ENCODE data around the gene GNG4. TPM values are rescaled to one million over a fixed set of nuclear protein-coding genes. Genes with fewer than 3 reads are reported as not detected.
A peak's percentile ranks its signal among the peaks of the same experiment; 100 is the strongest.

Gene GNG4
- total RNA-seq, 1 donor from 2014 or later = 3.8 TPM

DNA sequence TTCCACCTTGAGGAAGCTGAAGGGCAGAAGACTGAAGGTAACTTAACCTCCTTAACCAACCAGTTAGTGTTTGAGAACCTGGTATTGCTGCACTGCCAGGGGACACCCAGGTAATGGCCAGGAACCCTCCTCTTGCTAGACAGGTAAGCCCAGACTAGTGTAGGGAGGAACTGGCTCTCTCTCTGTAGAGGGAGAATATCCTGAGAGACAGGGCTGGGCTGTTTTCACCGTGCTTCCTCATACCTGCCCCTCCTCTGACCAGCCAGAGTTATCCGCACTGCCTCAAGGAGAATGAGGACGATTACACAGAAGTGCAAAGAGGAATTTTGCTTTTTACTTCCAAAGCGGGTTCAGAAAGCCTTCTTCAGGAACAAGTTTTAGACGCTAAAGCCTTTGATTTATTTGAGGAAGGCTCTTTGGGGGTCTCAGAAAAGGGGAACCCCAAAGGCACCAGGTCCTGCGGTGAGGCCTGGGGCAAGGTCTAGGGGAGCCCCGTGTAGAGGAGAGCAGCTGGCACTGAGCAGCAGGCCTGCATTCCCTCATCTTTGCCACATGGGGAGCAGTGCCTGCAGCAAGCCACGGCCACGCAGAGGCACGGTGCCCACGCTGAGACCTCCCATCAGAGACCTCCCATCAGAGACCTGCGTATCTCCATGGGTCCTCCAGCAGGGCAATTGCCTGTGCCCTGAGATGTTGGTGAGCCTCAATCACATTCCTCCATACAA lies 13.5 kb downstream of the GNG4 start:
- Mint-ChIP-seq H3K27ac (ENCODE audit: unreplicated experiment) (no peak overlapping the region), H3K27me3 (ENCODE audit: low read depth, unreplicated experiment) (peaks cover 12% of the 10 kb centered on the region), H3K36me3 (ENCODE audit: low read depth, unreplicated experiment) (no peaks in the 10 kb centered on the region), H3K9me3 (ENCODE audit: unreplicated experiment) (no peaks in the 10 kb centered on the region), H3K4me1 (ENCODE audit: low read depth, unreplicated experiment) (peaks cover 12% of the 10 kb centered on the region), H3K4me3 (ENCODE audit: unreplicated experiment) (no peak overlapping the region)
- no peaks in the 10 kb centered on the region for H3K27me3 ChIP-seq (ENCODE audit: insufficient read depth, low read length)
- DNase-seq (ENCODE audit: low read depth) (no peak), FAIRE-seq (no peak)
- H3K4me3 ChIP-seq (ENCODE audit: insufficient read depth, low read depth, low read length) = no peak overlapping the region
- H3K4me1 ChIP-seq (ENCODE audit: insufficient read depth, low read length) = peaks cover 13% of the 10 kb centered on the region
- H3K36me3 ChIP-seq (ENCODE audit: insufficient read depth, low read length) = no peaks in the 10 kb centered on the region
- no peaks in the 10 kb centered on the region for H3K79me2 ChIP-seq (ENCODE audit: insufficient read depth, low read length)
- no peaks in the 10 kb centered on the region for H3K9me3 ChIP-seq (ENCODE audit: insufficient read depth, low read depth, low read length)
- H3K27ac ChIP-seq (ENCODE audit: low read depth, low read length) = no peak overlapping the region
- H3K9ac ChIP-seq (ENCODE audit: low read length) = no peak overlapping the region
- no peak for TF ChIP-seq CTCF (IDR thresholded peaks at IDR 0.05; ENCODE audit: insufficient read depth, low read depth, low read length)
- TF ChIP-seq EZH2 (IDR thresholded peaks at IDR 0.05; ENCODE audit: insufficient read depth, low read length) = no peak
- H2AFZ ChIP-seq (ENCODE audit: low read depth, low read length) = no peak overlapping the region
- no peak overlapping the region for H3K4me2 ChIP-seq (ENCODE audit: low read length)
- H4K20me1 ChIP-seq (ENCODE audit: insufficient read depth, low read length) = no peaks in the 10 kb centered on the region

DNA sequence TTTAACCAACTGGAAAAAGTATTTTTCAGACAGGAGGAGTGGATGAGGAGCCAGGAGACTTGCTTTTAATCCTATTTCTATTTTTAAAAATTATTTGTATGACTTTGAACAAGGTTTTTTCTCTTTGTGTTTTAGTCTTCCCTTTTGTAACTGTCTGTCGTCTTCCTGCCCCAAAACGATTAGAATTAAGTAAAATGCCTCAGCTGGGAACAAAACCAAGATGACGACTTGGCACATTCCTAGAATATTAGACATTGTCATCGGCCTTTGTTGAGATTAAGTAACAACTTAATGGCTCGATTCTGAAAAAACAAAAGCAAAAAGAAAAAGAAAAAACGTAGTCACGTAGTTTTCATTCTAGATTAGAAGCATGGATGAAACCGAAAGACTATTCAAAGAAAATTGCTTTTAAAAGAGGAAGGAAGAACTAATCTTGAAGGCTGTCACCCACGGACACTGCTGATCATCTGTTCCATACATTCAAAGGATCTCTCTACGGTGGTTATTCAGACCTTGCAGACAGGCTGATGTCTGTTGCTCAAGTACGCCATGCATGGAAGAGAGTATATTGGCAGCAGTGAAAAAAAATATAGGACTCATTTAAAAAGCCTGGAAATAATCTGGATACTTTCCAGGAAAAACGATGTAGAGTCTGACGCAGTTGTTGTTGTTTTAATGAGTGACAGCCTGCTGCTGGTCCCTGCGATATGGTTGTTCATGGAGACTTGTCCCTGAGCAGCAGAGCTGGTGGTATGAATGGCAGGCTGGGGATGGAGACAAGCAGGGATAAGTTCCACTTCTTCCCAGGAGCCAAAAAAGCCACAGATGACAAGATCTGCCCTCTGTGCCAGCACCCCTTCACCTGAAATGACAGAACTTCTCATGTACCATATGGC lies 16.8 kb downstream of the GNG4 start:
- H3K27ac ChIP-seq (ENCODE audit: low read depth, low read length) = peak overlapping the region; percentile 8
- peak overlapping the region; percentile 84 for H3K4me2 ChIP-seq (ENCODE audit: low read length)
- no peaks in the 10 kb centered on the region for H3K27me3 ChIP-seq (ENCODE audit: insufficient read depth, low read length)
- Mint-ChIP-seq H3K4me3 (ENCODE audit: unreplicated experiment) (peak overlapping the region; percentile 22), H3K27me3 (ENCODE audit: low read depth, unreplicated experiment) (peaks cover 7% of the 10 kb centered on the region), H3K36me3 (ENCODE audit: low read depth, unreplicated experiment) (no peaks in the 10 kb centered on the region), H3K4me1 (ENCODE audit: low read depth, unreplicated experiment) (peaks cover 12% of the 10 kb centered on the region), H3K9me3 (ENCODE audit: unreplicated experiment) (no peaks in the 10 kb centered on the region), H3K27ac (ENCODE audit: unreplicated experiment) (no peak overlapping the region)
- H4K20me1 ChIP-seq (ENCODE audit: insufficient read depth, low read length) = no peaks in the 10 kb centered on the region
- TF ChIP-seq EZH2 (IDR thresholded peaks at IDR 0.05; ENCODE audit: insufficient read depth, low read length) (no peak), CTCF (IDR thresholded peaks at IDR 0.05; ENCODE audit: insufficient read depth, low read depth, low read length) (no peak)
- H3K9me3 ChIP-seq (ENCODE audit: insufficient read depth, low read depth, low read length) = no peaks in the 10 kb centered on the region
- peak overlapping the region; percentile 7 for H2AFZ ChIP-seq (ENCODE audit: low read depth, low read length)
- no peaks in the 10 kb centered on the region for H3K79me2 ChIP-seq (ENCODE audit: insufficient read depth, low read length)
- peak; percentile 74 for DNase-seq (ENCODE audit: low read depth)
- peak overlapping the region; percentile 57 for H3K9ac ChIP-seq (ENCODE audit: low read length)
- H3K4me3 ChIP-seq (ENCODE audit: insufficient read depth, low read depth, low read length) = peak overlapping the region; percentile 56
- FAIRE-seq = no peak
- H3K36me3 ChIP-seq (ENCODE audit: insufficient read depth, low read length) = no peaks in the 10 kb centered on the region
- H3K4me1 ChIP-seq (ENCODE audit: insufficient read depth, low read length) = peaks cover 13% of the 10 kb centered on the region

All from astrocyte (in vitro differentiated cells and primary cell).